ENCODE measurements around the gene YLPM1. TPM values are rescaled to one million over a fixed set of nuclear protein-coding genes. Genes with fewer than 3 reads are reported as not detected.

YLPM1 gene
- total RNA-seq, 2 donors from 2014 or later: 30.0 to 47.7 TPM

DNA sequence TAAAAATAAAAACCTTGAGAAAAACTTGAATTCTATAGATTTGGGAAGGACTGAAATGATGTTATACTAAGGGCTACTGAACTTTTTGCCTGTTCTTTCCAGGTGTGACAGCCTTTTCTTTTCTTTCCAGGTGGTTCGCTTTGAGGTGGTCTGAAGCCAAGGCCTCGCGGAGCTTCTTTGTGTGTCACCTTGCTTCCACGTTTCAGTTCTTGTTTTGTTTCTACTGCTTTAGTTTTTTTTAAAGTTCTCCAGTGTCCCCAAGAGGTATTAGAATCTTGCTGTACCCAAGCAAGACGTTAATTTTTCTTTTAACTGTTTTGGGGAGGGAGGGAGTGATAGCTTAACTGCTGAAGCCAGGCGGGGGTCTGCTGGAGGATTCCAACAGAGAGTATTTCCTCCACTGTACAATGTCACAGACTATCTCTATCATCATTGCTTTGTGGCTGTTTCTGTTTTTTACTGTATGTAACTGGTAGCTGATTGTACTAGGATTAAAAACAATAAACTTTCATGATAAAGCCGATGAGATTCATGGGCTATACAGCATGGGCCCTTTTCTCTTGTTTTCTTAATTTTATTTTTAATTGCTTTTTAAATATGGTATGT lies 72.6 kb downstream of the YLPM1 start:
- Histone ChIP-seq H3K36me3 (replicated peaks in 1 of 2; ENCODE audit: insufficient read depth in 1 of 2, low read depth in 2 of 2) (peaks cover 0 to under 1% of the 10 kb centered on the region in 2 donors), H3K27ac (no peak overlapping the region), H3K4me3 (no peak overlapping the region), H3K9me3 (peaks cover 0 to 3% (median 0%) of the 10 kb centered on the region in 3 donors), H3K27me3 (no peaks in the 10 kb centered on the region), H3K4me1 (no peaks in the 10 kb centered on the region)
- no peak for ATAC-seq
- intact Hi-C loops (cut with DNase I): no loop called here
- 74 to 87% methylated on average over 7 of the region's 7 CpGs for WGBS, 2 donors
- TF ChIP-seq, protein P1, sequence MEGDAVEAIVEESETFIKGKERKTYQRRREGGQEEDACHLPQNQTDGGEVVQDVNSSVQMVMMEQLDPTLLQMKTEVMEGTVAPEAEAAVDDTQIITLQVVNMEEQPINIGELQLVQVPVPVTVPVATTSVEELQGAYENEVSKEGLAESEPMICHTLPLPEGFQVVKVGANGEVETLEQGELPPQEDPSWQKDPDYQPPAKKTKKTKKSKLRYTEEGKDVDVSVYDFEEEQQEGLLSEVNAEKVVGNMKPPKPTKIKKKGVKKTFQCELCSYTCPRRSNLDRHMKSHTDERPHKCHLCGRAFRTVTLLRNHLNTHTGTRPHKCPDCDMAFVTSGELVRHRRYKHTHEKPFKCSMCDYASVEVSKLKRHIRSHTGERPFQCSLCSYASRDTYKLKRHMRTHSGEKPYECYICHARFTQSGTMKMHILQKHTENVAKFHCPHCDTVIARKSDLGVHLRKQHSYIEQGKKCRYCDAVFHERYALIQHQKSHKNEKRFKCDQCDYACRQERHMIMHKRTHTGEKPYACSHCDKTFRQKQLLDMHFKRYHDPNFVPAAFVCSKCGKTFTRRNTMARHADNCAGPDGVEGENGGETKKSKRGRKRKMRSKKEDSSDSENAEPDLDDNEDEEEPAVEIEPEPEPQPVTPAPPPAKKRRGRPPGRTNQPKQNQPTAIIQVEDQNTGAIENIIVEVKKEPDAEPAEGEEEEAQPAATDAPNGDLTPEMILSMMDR (IDR thresholded peaks at IDR 0.05): no peak
- TF ChIP-seq POLR2A (IDR thresholded peaks at IDR 0.05): no peak
- no peak for DNase-seq

DNA sequence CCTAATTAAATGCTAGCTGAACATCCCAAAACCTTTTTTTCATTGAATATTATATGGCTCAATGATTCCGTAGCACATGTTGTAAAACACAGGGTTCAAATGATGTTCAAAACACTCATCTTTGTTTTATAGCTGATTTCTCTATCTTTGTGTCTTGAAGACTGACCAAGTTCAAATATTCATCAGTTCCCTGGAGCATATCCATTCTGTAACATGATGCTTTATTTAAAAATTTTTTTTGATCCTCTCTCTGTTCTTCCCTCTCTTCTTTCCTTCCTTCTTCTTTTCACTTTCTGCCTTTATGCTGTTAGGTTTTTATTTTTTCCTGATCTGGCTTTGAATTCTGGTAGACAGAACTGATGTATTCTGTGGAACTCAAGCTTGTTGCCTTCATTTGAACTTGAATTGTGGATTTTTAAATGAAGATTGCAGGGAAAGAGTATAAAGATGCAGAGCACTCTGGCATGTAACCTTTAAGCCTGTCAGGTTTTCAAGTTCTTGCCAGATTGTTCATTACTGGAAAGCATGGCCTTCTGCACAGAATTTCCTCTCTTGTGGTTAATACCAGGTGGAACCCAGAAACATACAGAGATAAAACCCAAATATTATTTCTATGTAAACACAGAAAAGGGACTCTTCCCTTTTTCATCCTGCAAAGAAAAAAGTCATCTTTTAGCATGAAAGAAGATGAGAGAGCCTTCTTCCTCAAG lies 73.3 kb downstream of the YLPM1 start:
- DNase-seq (no peak), ATAC-seq (no peak)
- WGBS, 2 donors: 87 to 100% methylated on average over 1 of the region's 1 CpG
- intact Hi-C loops (cut with DNase I): no loop called here
- TF ChIP-seq, protein P1 (IDR thresholded peaks at IDR 0.05): no peak
- TF ChIP-seq POLR2A (IDR thresholded peaks at IDR 0.05): no peak
- H3K27ac ChIP-seq: no peak overlapping the region
- no peak overlapping the region for H3K4me3 ChIP-seq
- no peaks in the 10 kb centered on the region for H3K36me3 ChIP-seq (replicated peaks in 1 of 2; ENCODE audit: insufficient read depth in 1 of 2, low read depth in 2 of 2)
- H3K27me3 ChIP-seq: no peaks in the 10 kb centered on the region
- no peaks in the 10 kb centered on the region for H3K4me1 ChIP-seq
- H3K9me3 ChIP-seq: peaks cover 0 to 3% (median 0%) of the 10 kb centered on the region in 3 donors

DNA sequence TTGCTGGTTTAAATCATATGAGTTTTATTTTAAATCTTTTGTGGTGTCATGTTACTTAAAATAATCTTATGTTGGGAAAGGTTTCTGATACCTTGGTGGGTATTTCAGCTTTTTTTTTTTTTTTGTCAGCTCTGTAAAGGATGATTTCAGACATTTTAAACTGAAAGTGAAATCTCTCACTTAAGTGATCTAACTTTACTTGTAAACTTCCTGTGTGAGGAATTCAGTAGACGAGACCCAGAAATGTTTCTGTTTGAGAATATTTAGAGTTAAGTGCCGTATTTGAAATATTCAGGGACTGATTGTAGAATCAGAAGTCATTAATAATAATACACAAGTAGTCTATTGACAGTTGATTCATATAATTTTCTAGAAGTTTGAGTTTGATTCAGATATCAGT lies 75.0 kb downstream of the YLPM1 start:
- ATAC-seq: no peak
- WGBS, 2 donors: 66 to 80% methylated on average over 2 of the region's 2 CpGs

DNA sequence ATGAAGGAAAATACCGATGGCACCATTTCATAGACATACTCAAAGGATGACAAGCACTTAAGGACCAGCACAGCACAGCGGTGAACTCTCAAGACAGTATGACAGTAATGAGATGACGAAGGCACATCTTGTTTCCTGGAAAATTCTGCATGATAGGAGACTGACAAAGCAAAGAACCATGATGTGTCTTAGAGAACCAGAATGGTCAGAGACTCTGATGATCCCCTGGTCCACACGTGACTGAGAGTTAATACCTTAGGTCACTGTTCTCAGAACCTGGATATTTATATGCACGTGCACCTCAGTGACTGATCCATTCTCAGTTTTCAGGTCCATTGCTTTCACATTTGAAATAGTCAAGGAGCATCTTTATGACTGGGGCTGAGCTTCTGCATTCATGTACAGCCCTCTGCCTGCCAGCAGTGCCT lies 77.5 kb downstream of the YLPM1 start:
- Histone ChIP-seq H3K27ac (no peak overlapping the region), H3K4me3 (no peak overlapping the region), H3K27me3 (no peaks in the 10 kb centered on the region), H3K36me3 (replicated peaks in 1 of 2; ENCODE audit: insufficient read depth in 1 of 2, low read depth in 2 of 2) (no peaks in the 10 kb centered on the region), H3K4me1 (no peaks in the 10 kb centered on the region), H3K9me3 (no peaks in the 10 kb centered on the region)
- TF ChIP-seq, protein P1 (IDR thresholded peaks at IDR 0.05): no peak
- TF ChIP-seq POLR2A (IDR thresholded peaks at IDR 0.05): no peak
- 90 to 91% methylated on average over 5 of the region's 5 CpGs for WGBS, 2 donors
- DNase-seq (no peak), ATAC-seq (no peak)
- intact Hi-C loops (cut with DNase I): no loop called here

More for the DNA sequence above, 75.0 kb downstream of the YLPM1 start:
- Histone ChIP-seq H3K27ac (no peak overlapping the region), H3K4me1 (no peaks in the 10 kb centered on the region), H3K4me3 (no peak overlapping the region), H3K36me3 (replicated peaks in 1 of 2; ENCODE audit: insufficient read depth in 1 of 2, low read depth in 2 of 2) (no peaks in the 10 kb centered on the region), H3K27me3 (no peaks in the 10 kb centered on the region), H3K9me3 (no peaks in the 10 kb centered on the region)
- no peak for TF ChIP-seq POLR2A (IDR thresholded peaks at IDR 0.05)
- TF ChIP-seq, protein P1 (IDR thresholded peaks at IDR 0.05): no peak
- intact Hi-C loops (cut with DNase I): no loop called here
- DNase-seq: no peak

All from body of pancreas (tissue), 4 donors.